HepG2 (cell line): ENCODE data around the gene HMCN2. TPM values are rescaled to one million over a fixed set of nuclear protein-coding genes. Genes with fewer than 3 reads are reported as not detected.

Experiments
- AFF4 ChIP-seq: sonication (generic); formaldehyde crosslinking; IDR thresholded peaks from 2 replicates; pipeline ENCODE4 v1.4.0; 2020; ENCODE audit warnings: missing genetic modification reagents
- BRCA1 ChIP-seq: sonication (generic); formaldehyde crosslinking; IDR thresholded peaks from 2 replicates; pipeline ENCODE4 v1.4.0; 2020; ENCODE audit warnings: missing genetic modification reagents
- CEBPG ChIP-seq: IDR thresholded peaks from 2 replicates; pipeline ENCODE4 v1.6.1; 2016
- FOSL1 ChIP-seq: sonication (generic); formaldehyde crosslinking; IDR thresholded peaks from 2 replicates; pipeline ENCODE4 v1.9.0; 2021; ENCODE audit warnings: missing genetic modification reagents, borderline replicate concordance
- ISX ChIP-seq: sonication (generic); formaldehyde crosslinking; conservative IDR thresholded peaks from 2 replicates; pipeline ENCODE4 v1.5.0; 2020; ENCODE audit warnings: missing genetic modification reagents
- PHB2 ChIP-seq: fragments of 450-650 bp; IDR thresholded peaks from 2 replicates; pipeline ENCODE4 v1.6.1; 2018; ENCODE audit not compliant: partially characterized antibody
- RBAK ChIP-seq: sonication (generic); formaldehyde crosslinking; IDR thresholded peaks from 2 replicates; pipeline ENCODE4 v1.5.1; 2020; ENCODE audit warnings: mild to moderate bottlenecking, missing genetic modification reagents
- RELA ChIP-seq: sonication (generic); formaldehyde crosslinking; IDR thresholded peaks from 2 replicates; pipeline ENCODE4 v1.4.0; 2020; ENCODE audit warnings: missing genetic modification reagents
- RXRA ChIP-seq: sonication (generic); formaldehyde crosslinking; IDR thresholded peaks from 2 replicates; pipeline ENCODE4 v1.5.1; 2020; ENCODE audit warnings: missing genetic modification reagents
- SETDB1 ChIP-seq: sonication (generic); formaldehyde crosslinking; IDR thresholded peaks from 2 replicates; pipeline ENCODE4 v1.5.1; 2020; ENCODE audit warnings: missing genetic modification reagents, mild to moderate bottlenecking, borderline replicate concordance
- SP1 ChIP-seq, 2 experiments: fragments of 450-650 bp in 1 of 2; sonication (generic) in 1 of 2; formaldehyde crosslinking in 1 of 2; IDR thresholded peaks; 2 replicates each; pipeline versions ENCODE4 v1.4.0 to v1.6.1; 2016 to 2020; ENCODE audit warnings: missing genetic modification reagents in 1 of 2
- SRY ChIP-seq: sonication (generic); formaldehyde crosslinking; IDR thresholded peaks from 2 replicates; pipeline ENCODE4 v1.8.0; 2022; ENCODE audit warnings: mild to moderate bottlenecking, missing genetic modification reagents
- ZBTB26 ChIP-seq: IDR thresholded peaks from 2 replicates; pipeline ENCODE4 v1.6.1; 2016; ENCODE audit warnings: missing compliant biosample characterization, missing genetic modification reagents, borderline replicate concordance
- ZBTB42 ChIP-seq: sonication (generic); formaldehyde crosslinking; IDR thresholded peaks from 2 replicates; pipeline ENCODE4 v1.5.0; 2020; ENCODE audit warnings: mild to moderate bottlenecking, missing genetic modification reagents
- ZFP36 ChIP-seq: fragments of 150-350 bp; IDR thresholded peaks from 2 replicates; pipeline ENCODE4 v1.6.1; 2018; ENCODE audit warnings: borderline replicate concordance, low read length, low read depth; ENCODE audit not compliant: partially characterized antibody
- ZNF503 ChIP-seq: sonication (generic); formaldehyde crosslinking; IDR thresholded peaks from 2 replicates; pipeline ENCODE4 v1.4.0; 2020; ENCODE audit warnings: missing genetic modification reagents
- ZNF644 ChIP-seq: IDR thresholded peaks from 2 replicates; pipeline ENCODE4 v1.6.1; 2016; ENCODE audit warnings: low read depth
- ZNF720 ChIP-seq: sonication (generic); formaldehyde crosslinking; IDR thresholded peaks from 2 replicates; pipeline ENCODE4 v1.4.0; 2020; ENCODE audit warnings: missing genetic modification reagents
- ZNF891 ChIP-seq: sonication (generic); formaldehyde crosslinking; IDR thresholded peaks from 2 replicates; pipeline ENCODE4 v1.5.0; 2020; ENCODE audit warnings: mild to moderate bottlenecking, missing genetic modification reagents
- polyA plus RNA-seq, 8 experiments: library from polyadenylated mRNA; depleted of rRNA in 3 of 8; stranded (reverse) in 7 of 8; unstranded in 1 of 8; fragments of >200 nt; fragmentation: Illumina TruSeq in 4 of 8; extraction: Trizol in 4 of 8; gene quantifications; 2 replicates each; pipeline versions ENCODE4 v1.2.1 to v1.2.3, GENCODE V29; 2011 to 2016; ENCODE audit warnings: low read depth in 4 of 8, missing spikeins in 1 of 8, mixed read lengths in 1 of 8; ENCODE audit not compliant: insufficient read depth in 1 of 8
- total RNA-seq, 5 experiments: library from RNA; depleted of rRNA; stranded (reverse); fragments of >200 nt; fragmentation: Illumina TruSeq; extraction: Trizol; gene quantifications; 2 replicates each; pipeline ENCODE4 v1.2.3, GENCODE V29; 2016; ENCODE audit warnings: low read depth in 1 of 5
- TF ChIP-seq, protein P1 (sequence below): sonication (generic); formaldehyde crosslinking; IDR thresholded peaks from 2 replicates; pipeline ENCODE4 v1.9.0; 2021; ENCODE audit warnings: missing genetic modification reagents, mild to moderate bottlenecking, borderline replicate concordance
- TF ChIP-seq, protein P2 (sequence below): sonication (generic); formaldehyde crosslinking; IDR thresholded peaks from 2 replicates; pipeline ENCODE4 v1.8.1; 2023; ENCODE audit warnings: mild to moderate bottlenecking, inconsistent platforms, moderate library complexity, missing genetic modification reagents, borderline replicate concordance

HMCN2 gene
- total and polyA plus RNA-seq, 2 of the 13 experiments (the other 11 are each of a cell fraction or from before 2014, with no cell fraction given), result 0.09 TPM; not detected in 1

GRCh38 chr9:130433168-130433946 is 167.8 kb downstream of the HMCN2 start (continued):
- TF ChIP-seq, protein P1, sequence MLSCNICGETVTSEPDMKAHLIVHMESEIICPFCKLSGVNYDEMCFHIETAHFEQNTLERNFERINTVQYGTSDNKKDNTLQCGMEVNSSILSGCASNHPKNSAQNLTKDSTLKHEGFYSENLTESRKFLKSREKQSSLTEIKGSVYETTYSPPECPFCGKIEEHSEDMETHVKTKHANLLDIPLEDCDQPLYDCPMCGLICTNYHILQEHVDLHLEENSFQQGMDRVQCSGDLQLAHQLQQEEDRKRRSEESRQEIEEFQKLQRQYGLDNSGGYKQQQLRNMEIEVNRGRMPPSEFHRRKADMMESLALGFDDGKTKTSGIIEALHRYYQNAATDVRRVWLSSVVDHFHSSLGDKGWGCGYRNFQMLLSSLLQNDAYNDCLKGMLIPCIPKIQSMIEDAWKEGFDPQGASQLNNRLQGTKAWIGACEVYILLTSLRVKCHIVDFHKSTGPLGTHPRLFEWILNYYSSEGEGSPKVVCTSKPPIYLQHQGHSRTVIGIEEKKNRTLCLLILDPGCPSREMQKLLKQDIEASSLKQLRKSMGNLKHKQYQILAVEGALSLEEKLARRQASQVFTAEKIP, result no peak
- TF ChIP-seq ISX (CRISPR knock-in tag) (no peak), BRCA1 (CRISPR knock-in tag) (no peak), AFF4 (CRISPR knock-in tag) (no peak), ZBTB26 (CRISPR knock-in tag) (no peak), CEBPG (CRISPR knock-in tag) (no peak), SRY (CRISPR knock-in tag) (no peak), SP1 (IDR thresholded peaks at IDR 0.05) (no peak), SP1 (CRISPR knock-in tag; IDR thresholded peaks at IDR 0.05) (no peak), SETDB1 (CRISPR knock-in tag) (no peak), ZNF503 (CRISPR knock-in tag) (0 out of 2 replicates have a peak, but pooled peaks have one; percentile 15), RXRA (CRISPR knock-in tag) (peak; percentile 78), RELA (CRISPR knock-in tag) (no peak), ZNF720 (CRISPR knock-in tag) (no peak), ZNF891 (CRISPR knock-in tag) (no peak), FOSL1 (CRISPR knock-in tag) (no peak), ZBTB42 (CRISPR knock-in tag) (no peak), ZFP36 (no peak), ZNF644 (no peak), RBAK (CRISPR knock-in tag) (no peak), PHB2 (no peak)
- TF ChIP-seq, protein P2, sequence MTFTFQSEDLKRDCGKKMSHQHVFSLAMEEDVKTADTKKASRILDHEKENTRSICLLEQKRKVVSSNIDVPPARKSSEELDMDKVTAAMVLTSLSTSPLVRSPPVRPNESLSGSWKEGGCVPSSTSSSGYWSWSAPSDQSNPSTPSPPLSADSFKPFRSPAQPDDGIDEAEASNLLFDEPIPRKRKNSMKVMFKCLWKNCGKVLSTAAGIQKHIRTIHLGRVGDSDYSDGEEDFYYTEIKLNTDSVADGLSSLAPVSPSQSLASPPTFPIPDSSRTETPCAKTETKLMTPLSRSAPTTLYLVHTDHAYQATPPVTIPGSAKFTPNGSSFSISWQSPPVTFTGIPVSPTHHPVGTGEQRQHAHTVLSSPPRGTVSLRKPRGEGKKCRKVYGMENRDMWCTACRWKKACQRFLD (CRISPR knock-in tag), result no peak; the same call in 1 of the 2 replicates
